ENCODE data around the gene LRG1. TPM values are rescaled to one million over a fixed set of nuclear protein-coding genes. Genes with fewer than 3 reads are reported as not detected.

The LRG1 gene
- polyA plus RNA-seq, 1 donor from 2014 or later, result not detected

DNA sequence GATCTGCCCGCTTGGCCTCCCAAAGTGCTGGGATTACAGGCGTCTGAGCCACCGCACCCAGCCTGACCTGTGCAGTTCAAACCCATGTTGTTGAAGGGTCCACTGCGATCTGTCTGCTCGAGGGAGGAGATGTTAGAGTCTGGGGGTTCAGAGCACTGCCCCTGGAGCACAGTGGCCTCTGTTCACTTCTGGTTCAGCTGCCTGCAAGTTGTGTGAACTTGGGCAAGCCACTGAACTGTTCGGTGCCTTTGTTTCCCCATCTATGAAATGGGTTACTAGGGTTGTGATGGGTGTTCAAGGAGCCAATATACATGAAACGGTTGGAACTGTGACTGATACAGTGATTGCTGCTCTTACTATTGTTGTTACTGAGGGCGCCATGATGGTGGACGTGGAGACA lies 6.5 kb downstream of the LRG1 start:
- Histone ChIP-seq H3K9ac (ENCODE audit: low read length) (no peak overlapping the region), H3K9me2 (ENCODE audit: insufficient read depth, low read length) (no peaks in the 10 kb centered on the region), H2AFZ (ENCODE audit: low read depth, low read length) (no peak overlapping the region), H3K27me3 (ENCODE audit: insufficient read depth, low read depth, low read length) (no peaks in the 10 kb centered on the region), H3K4me3 (ENCODE audit: low read length) (no peak overlapping the region), H3K36me3 (ENCODE audit: insufficient read depth, low read length) (no peaks in the 10 kb centered on the region), H3F3A (ENCODE audit: insufficient read depth, low read length, poor library complexity, severe bottlenecking) (no peaks in the 10 kb centered on the region), H4K20me1 (ENCODE audit: insufficient read depth) (no peaks in the 10 kb centered on the region), H3K79me2 (replicated peaks; ENCODE audit: insufficient read depth, low read length) (no peaks in the 10 kb centered on the region), H3K9me3 (ENCODE audit: low read length) (no peaks in the 10 kb centered on the region), H3K4me2 (ENCODE audit: low read length) (no peak overlapping the region), H3K27ac (ENCODE audit: low read length) (no peak overlapping the region)
- no peak for TF ChIP-seq MXI1 (conservative IDR thresholded peaks at IDR 0.05; ENCODE audit: poor library complexity, severe bottlenecking)
- TF ChIP-seq TAF1 (IDR thresholded peaks at IDR 0.05; ENCODE audit: low read depth), result no peak
- TF ChIP-seq, protein P1, sequence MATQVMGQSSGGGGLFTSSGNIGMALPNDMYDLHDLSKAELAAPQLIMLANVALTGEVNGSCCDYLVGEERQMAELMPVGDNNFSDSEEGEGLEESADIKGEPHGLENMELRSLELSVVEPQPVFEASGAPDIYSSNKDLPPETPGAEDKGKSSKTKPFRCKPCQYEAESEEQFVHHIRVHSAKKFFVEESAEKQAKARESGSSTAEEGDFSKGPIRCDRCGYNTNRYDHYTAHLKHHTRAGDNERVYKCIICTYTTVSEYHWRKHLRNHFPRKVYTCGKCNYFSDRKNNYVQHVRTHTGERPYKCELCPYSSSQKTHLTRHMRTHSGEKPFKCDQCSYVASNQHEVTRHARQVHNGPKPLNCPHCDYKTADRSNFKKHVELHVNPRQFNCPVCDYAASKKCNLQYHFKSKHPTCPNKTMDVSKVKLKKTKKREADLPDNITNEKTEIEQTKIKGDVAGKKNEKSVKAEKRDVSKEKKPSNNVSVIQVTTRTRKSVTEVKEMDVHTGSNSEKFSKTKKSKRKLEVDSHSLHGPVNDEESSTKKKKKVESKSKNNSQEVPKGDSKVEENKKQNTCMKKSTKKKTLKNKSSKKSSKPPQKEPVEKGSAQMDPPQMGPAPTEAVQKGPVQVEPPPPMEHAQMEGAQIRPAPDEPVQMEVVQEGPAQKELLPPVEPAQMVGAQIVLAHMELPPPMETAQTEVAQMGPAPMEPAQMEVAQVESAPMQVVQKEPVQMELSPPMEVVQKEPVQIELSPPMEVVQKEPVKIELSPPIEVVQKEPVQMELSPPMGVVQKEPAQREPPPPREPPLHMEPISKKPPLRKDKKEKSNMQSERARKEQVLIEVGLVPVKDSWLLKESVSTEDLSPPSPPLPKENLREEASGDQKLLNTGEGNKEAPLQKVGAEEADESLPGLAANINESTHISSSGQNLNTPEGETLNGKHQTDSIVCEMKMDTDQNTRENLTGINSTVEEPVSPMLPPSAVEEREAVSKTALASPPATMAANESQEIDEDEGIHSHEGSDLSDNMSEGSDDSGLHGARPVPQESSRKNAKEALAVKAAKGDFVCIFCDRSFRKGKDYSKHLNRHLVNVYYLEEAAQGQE (IDR thresholded peaks at IDR 0.05; ENCODE audit: borderline replicate concordance), result no peak
- TF ChIP-seq SMC3 (conservative IDR thresholded peaks at IDR 0.05; ENCODE audit: poor library complexity), result no peak
- TF ChIP-seq RAD21 (conservative IDR thresholded peaks at IDR 0.05), result no peak
- no peak for TF ChIP-seq EZH2 (IDR thresholded peaks at IDR 0.05; ENCODE audit: borderline replicate concordance, insufficient read depth, low read length, poor library complexity, severe bottlenecking)
- TF ChIP-seq POLR2AphosphoS5 (IDR thresholded peaks at IDR 0.05), result no peak
- TF ChIP-seq, protein P2, sequence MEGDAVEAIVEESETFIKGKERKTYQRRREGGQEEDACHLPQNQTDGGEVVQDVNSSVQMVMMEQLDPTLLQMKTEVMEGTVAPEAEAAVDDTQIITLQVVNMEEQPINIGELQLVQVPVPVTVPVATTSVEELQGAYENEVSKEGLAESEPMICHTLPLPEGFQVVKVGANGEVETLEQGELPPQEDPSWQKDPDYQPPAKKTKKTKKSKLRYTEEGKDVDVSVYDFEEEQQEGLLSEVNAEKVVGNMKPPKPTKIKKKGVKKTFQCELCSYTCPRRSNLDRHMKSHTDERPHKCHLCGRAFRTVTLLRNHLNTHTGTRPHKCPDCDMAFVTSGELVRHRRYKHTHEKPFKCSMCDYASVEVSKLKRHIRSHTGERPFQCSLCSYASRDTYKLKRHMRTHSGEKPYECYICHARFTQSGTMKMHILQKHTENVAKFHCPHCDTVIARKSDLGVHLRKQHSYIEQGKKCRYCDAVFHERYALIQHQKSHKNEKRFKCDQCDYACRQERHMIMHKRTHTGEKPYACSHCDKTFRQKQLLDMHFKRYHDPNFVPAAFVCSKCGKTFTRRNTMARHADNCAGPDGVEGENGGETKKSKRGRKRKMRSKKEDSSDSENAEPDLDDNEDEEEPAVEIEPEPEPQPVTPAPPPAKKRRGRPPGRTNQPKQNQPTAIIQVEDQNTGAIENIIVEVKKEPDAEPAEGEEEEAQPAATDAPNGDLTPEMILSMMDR (IDR thresholded peaks at IDR 0.05; ENCODE audit: poor library complexity, severe bottlenecking), result no peak
- TF ChIP-seq EP300 (conservative IDR thresholded peaks at IDR 0.05; ENCODE audit: poor library complexity, severe bottlenecking), result no peak

DNA sequence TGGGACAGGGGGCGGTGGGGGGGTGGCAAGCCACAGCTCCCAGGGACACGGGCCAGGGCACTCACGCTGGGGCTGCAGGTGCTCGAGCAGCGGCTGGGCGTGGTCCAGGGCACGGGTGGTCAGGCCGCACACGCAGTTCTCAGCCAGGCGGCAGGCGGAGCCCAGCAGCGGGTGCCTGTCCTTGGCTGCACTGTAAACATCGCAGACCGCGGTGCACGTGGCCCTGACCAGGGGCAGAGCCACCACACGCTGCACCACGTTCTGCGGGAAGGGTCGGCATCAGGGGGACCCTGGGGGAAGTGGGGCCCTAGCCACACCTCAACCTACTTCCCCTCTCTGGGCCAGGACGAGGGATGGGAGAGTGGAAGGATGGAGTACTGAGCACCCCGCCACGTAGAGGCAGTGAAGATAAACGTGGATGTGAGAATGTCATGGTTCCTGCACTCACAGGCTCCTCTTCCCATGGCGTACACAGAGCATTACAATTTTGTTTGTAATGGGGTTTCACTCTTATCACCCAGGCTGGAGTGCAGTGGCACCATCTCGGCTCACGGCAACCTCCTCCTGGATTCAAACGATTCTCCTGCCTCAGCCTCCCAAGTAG lies 8.2 kb downstream of the LRG1 start:
- Histone ChIP-seq H3F3A (ENCODE audit: insufficient read depth, low read length, poor library complexity, severe bottlenecking) (no peaks in the 10 kb centered on the region), H3K9me2 (ENCODE audit: insufficient read depth, low read length) (no peaks in the 10 kb centered on the region), H3K4me3 (ENCODE audit: low read length) (no peak overlapping the region), H3K36me3 (ENCODE audit: insufficient read depth, low read length) (no peaks in the 10 kb centered on the region), H2AFZ (ENCODE audit: low read depth, low read length) (no peak overlapping the region), H3K27me3 (ENCODE audit: insufficient read depth, low read depth, low read length) (no peaks in the 10 kb centered on the region), H3K9ac (ENCODE audit: low read length) (no peak overlapping the region), H3K79me2 (replicated peaks; ENCODE audit: insufficient read depth, low read length) (no peaks in the 10 kb centered on the region), H3K9me3 (ENCODE audit: low read length) (no peaks in the 10 kb centered on the region), H3K4me2 (ENCODE audit: low read length) (no peak overlapping the region), H4K20me1 (ENCODE audit: insufficient read depth) (no peaks in the 10 kb centered on the region), H3K27ac (ENCODE audit: low read length) (no peak overlapping the region)
- TF ChIP-seq MXI1 (conservative IDR thresholded peaks at IDR 0.05; ENCODE audit: poor library complexity, severe bottlenecking) (no peak), SMC3 (conservative IDR thresholded peaks at IDR 0.05; ENCODE audit: poor library complexity) (no peak), POLR2AphosphoS5 (IDR thresholded peaks at IDR 0.05) (no peak), RAD21 (conservative IDR thresholded peaks at IDR 0.05) (no peak), TAF1 (IDR thresholded peaks at IDR 0.05; ENCODE audit: low read depth) (no peak), EZH2 (IDR thresholded peaks at IDR 0.05; ENCODE audit: borderline replicate concordance, insufficient read depth, low read length, poor library complexity, severe bottlenecking) (no peak), EP300 (conservative IDR thresholded peaks at IDR 0.05; ENCODE audit: poor library complexity, severe bottlenecking) (no peak)
- TF ChIP-seq, protein P2 (IDR thresholded peaks at IDR 0.05; ENCODE audit: poor library complexity, severe bottlenecking), result no peak
- TF ChIP-seq, protein P1 (IDR thresholded peaks at IDR 0.05; ENCODE audit: borderline replicate concordance), result no peak

Measured in neural cell (in vitro differentiated cells).